HG03354 (cell line): Measurements from ENCODE around the gene STON1.
"Not testable (repeated sequence)": the region's sequence is repeated elsewhere in the genome, so short reads cannot be mapped to it uniquely, and the experiment has no call there.

Source experiments
- ATAC-seq: cut with Tn5 transposase; IDR thresholded peaks from one replicate; pipeline ENCODE4 v1.9.1; 2021; ENCODE audit warnings: mild to moderate bottlenecking; ENCODE audit not compliant: unreplicated experiment, poor library complexity, severe bottlenecking

The STON1 gene

GRCh38 chr2:48530033-48530811, at the start of gene STON1:
Gene STON1, plus strand, starts transcription at chr2:48530154. Its CDS starts 50,480 bp downstream, at chr2:48580634.
- ATAC-seq: peak; percentile 59

DNA sequence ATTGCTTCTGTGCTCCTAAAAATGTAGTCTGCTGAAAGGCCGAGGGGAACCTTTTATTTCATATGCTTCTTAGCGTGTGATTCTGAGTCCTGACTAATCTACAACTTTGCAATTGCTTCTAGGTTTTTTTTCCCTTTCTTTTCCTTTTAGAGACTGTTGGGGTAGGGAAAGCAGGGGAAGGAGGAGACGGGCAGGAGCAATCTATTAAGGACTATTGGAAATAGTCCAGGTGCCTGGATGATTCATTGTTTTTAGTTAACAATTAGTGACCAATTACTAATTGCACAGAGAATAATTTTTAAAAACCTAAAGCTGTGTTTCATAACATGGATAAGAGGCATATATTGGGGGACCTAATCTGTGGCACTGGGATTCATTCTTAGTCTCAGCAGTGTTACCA, 49.4 kb upstream of the STON1 start:
- ATAC-seq: no peak

- no peak for ATAC-seq
Measured at GRCh38 chr2:48482313-48482712, 47.6 kb upstream of the STON1 start.

- no peak for ATAC-seq
Measured at GRCh38 chr2:48482769-48483168, 47.2 kb upstream of the STON1 start.

- ATAC-seq: no peak
Measured at GRCh38 chr2:48483506-48483905, 46.4 kb upstream of the STON1 start.

- no peak for ATAC-seq
Measured at GRCh38 chr2:48483916-48484315, 46.0 kb upstream of the STON1 start.

GRCh38 chr2:48488545-48488944, 41.4 kb upstream of the STON1 start:
- no peak for ATAC-seq

- no peak for ATAC-seq
Measured at GRCh38 chr2:48496849-48497248, 33.1 kb upstream of the STON1 start.

DNA sequence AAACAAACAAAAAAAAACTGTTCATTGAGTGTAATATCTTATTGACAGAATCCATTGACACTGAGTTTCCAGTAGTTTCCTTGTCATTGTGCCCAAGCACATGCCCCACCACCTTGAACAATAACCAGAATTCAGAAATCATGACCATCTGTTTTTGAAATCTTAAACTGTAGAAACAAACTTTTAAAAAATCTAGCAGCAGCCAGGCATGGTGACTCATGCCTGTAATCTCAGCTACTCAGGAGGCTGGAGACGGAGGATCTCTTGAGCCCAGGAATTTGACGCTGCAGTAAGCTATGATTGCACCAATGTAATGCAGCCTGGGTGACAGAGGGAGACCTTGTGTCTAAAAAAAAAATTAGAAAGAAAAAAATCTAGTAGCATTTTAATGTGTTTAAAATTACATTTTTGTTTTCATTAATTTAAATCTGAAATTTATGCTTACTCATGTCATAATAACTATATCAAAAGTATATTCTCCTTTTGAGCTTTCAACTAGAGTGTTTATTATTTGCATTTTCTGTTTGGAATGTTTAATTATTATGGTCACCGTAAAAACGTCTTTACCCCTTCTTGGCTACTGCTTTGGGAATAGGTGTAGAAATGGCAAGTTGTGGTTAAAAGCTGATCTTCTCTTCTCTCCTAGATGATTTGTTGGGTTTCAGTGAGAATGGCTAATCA, 25.2 kb upstream of the STON1 start:
- ATAC-seq: no peak

GRCh38 chr2:48507111-48507510, 22.8 kb upstream of the STON1 start:
- no peak for ATAC-seq

- ATAC-seq: no peak
Measured at GRCh38 chr2:48508461-48509124, 21.4 kb upstream of the STON1 start.

DNA sequence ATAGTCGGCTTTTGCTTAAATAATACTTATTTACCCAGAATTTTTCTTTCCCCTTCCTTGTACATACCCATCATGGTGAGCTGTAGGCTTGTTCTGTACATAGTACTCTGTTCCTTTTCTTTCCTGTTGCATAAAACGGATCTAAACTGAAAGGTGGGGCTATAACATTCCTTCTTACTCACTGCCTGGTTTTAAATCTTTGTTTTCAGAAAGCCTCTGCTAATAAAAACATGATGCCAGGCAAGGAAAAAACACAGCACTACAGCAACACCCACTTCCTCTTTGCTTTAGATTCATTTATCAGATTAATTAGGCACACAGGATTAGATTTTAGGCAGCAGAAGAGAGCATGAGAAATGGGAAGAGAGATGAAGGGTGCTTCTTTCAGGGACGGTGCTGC, 19.6 kb upstream of the STON1 start:
- ATAC-seq: no peak

DNA sequence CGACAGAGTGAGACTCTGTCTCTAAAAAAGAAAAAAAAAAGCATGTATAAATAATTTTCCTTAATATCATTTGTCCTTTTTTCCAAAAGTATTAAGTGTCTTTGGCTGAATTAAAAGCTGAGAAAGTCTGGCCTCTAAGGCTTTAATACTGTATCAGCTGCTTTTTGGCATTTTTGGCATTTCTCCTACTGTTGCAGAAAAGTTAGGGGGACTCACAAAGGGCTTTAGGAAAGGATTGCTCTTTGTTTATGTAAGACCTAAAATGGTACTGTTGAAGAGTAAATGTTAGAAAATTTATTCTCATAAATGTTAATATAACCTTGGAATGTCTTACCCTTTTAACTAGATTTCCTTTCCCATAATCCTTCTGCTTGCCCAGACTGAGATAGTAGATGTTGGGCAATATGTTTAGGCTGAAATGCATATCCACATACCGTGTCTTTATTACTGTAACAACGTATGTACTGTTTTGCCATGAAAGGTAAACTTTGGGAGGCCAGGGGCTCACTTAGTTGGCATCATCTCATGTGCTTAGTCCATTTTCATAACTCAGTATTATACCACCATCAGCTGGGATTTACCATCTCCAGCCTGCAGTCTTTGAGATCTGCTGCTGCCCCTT, 18.0 kb upstream of the STON1 start:
- no peak for ATAC-seq

- no peak for ATAC-seq
Measured at GRCh38 chr2:48512571-48512970, 17.4 kb upstream of the STON1 start.

- ATAC-seq: no peak
Measured at GRCh38 chr2:48514348-48515003, 15.5 kb upstream of the STON1 start.

GRCh38 chr2:48515513-48515985, 14.4 kb upstream of the STON1 start:
- no peak for ATAC-seq

DNA sequence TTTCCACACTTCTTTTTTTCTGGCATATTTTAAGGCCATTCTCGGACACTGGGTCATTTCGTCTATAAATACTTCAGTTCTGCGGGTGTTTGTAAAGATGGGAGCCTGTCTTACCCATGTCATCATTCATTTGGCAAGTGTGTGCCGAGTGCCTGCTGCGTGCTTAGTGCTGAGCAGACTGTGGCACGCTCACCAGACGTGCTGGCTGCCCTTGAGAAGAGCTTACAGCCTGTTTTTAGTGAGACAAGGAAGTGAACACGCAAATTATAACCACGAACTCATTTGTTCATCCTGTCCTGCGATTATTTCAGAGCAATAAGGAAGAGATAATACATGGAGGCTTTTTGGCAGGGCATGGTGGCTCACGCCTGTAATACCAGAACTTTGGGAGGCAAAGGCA, 10.4 kb upstream of the STON1 start:
- no peak for ATAC-seq

DNA sequence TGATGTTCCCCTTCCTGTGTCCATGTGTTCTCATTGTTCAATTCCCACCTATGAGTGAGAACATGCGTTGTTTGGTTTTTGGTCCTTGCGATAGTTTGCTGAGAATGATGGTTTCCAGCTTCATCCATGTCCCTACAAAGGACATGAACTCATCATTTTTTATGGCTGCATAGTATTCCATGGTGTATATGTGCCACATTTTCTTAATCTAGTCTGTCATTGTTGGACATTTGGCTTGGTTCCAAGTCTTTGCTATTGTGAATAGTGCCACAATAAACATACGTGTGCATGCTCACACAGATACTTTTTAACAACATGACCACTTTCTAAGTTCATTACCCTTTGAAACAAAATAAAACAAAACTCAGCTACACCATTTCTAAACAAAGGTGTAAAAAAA, 5.2 kb upstream of the STON1 start:
- not testable (repeated sequence) for ATAC-seq

GRCh38 chr2:48525269-48525943, 4.5 kb upstream of the STON1 start:
- ATAC-seq: no peak
